Measurements from ENCODE around the gene HUWE1.
A peak's percentile ranks its signal among the peaks of the same experiment; 100 is the strongest.

The HUWE1 gene

DNA sequence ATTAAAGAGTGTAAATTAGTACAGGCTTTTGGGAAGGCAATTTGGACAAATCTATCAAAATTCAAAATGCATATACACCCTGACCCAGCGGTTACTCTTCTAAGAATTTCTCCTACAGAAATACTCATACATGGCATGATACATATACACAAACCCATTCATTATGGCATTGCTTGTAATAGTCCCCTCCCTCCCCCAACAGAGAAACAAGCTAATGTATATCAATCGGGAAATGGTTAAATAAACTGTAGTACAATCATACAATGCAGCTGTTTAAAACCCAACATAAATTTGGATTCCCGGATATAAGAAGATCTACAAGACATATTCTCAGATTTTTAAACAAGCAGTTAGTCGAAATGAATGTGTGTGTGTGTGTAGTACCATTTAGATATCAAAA is 808 bp downstream of the HUWE1 start:
- no peak for DNase-seq

GRCh38 chrX:53684415-53685192 is 1.9 kb downstream of the HUWE1 start:
- no peak for DNase-seq

DNA sequence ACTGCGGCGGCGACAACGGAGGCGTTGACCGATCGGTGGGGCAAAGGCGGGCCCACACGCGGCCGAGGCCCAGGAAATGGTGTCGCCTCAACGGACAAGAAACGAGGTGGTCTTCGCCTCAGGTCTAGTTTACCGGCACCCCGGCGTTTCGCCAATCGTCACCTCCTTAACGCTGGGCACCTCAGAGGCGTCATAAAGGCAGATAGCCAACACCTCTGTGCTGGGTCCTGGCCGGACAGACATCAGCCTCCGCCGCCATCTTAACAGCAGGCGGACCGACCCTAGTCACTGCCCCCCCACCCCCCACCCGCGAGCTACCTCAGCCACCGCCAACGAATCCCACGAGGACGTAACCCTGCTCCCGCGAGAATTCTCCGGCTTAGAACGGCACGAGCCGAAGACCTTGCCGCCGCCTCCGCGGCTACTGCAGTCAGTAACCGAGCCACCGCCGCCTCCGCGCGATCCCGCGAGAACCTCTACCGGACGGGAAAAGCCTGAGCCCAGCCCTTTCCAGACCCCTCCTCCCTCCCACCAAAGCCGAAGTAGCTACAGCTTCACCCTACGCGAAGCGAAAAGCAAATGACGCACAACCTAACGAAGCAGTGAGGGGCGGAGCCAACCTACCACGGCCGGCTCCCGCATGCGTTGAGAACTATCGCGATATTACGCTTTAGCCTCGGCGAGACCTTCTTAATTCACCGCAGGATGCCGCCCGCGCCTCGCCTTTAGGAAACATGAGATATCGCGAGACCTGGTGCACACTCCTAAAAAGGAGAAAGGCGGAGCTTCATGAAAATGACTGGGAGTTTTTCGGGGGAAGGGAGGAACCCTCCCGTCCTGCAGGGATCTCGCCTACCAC is 2.7 kb downstream of the HUWE1 start:
- DNase-seq, result peak; percentile 92

GRCh38 chrX:53682885-53683555 is 3.5 kb downstream of the HUWE1 start:
- peak; percentile 57 for DNase-seq

- peak; percentile 36 for DNase-seq
These were observed 4.9 kb downstream of the HUWE1 start for GRCh38 chrX:53681661-53682060.

DNA sequence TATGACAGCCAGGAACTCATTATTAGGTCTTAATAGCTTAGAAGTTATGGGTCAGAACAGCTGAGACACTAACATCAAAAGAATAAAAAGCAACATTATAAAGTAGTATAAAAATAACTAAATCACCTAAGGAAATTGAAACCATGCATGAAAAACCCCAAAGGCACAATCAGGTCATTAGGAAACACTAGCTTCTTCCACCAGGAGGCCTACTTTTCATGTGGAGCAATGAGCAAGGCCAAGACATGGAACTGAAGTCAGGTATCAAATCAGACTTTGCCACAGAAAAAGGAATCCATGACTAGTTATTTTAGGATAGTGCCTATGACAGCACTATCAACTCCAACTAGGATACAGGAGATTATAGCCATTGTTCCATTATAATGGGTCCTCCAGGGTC is 7.9 kb downstream of the HUWE1 start:
- DNase-seq, result no peak

DNA sequence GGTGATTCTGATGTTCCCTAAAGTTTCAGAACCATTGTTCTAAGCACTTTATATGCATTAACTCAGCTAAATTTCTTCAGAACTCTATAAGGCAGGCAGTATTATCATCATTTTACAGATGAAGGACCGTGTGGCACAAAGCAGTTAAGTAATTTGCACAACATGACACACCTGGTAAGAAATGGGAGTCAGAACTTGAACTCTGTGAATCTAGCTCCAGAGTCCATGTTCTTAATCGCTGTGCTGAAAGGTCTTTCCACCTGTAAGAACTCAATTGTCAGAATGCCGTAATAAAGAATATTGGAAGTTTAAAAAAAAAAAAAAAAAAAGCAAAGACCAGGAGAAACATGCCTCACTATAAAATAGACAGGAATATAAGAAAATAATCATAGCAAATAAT is 9.2 kb downstream of the HUWE1 start:
- DNase-seq, result no peak

DNA sequence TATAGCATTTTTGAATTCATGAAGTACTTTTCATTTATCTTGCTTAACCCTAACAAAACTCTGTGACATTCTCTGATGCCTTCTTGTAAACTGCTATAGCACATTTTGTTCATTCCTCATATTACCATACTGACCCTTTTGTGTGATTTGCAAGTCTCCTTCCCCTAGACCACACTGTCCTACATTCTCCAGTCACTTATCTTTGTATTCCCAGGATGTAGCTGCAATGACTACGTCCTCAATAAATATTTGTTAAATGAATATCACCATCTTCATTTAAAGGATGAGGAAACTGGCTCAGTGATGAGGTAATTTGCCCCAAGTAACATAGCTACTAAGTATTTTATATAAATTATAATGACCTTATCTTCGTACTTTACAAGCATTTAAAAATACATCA is 11.9 kb downstream of the HUWE1 start:
- DNase-seq, result no peak

DNA sequence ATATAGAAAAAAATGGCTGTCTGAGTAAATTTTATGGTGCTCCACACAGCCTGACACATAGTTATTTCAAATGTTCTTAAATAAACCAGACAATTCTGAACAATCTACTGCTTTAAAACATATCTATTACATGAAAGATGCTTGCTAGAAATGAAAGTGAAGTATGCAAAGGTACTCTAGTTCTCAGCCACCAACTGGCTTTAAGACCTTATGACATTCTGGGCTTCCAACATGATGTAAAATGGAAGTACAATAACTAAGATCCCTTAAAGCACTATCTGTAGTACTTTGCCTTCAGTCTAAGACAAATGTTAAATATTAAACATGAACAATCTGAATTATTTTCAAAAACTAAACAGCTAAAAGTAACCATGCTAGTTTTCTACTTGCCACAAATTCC is 17.3 kb downstream of the HUWE1 start:
- no peak for DNase-seq

- DNase-seq, result no peak
These were observed 20.3 kb downstream of the HUWE1 start for GRCh38 chrX:53666171-53666570.

DNA sequence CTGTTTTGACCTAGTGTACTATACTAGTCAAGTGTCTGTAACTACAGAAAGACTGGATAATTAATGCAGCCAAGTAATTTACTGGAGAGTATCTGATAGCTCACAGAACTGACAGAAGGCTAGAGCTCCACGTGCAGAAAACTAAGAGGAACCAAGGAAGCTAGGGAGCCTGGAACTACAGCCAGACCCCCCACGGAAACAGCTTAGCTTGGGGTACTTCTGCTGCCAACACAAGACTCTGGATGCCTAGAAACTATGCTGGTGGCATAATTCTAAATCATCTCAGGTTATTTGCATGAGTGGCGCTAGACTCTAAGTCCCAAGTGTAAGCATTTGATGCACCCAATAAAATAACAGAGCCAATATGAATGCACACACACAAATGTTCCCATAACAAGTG is 26.5 kb downstream of the HUWE1 start:
- DNase-seq, result no peak

GRCh38 chrX:53659039-53659438 is 27.5 kb downstream of the HUWE1 start:
- no peak for DNase-seq

- DNase-seq, result no peak
These were observed 29.7 kb downstream of the HUWE1 start for GRCh38 chrX:53656845-53657244.

- no peak for DNase-seq
These were observed 32.1 kb downstream of the HUWE1 start for GRCh38 chrX:53654376-53654775.

DNA sequence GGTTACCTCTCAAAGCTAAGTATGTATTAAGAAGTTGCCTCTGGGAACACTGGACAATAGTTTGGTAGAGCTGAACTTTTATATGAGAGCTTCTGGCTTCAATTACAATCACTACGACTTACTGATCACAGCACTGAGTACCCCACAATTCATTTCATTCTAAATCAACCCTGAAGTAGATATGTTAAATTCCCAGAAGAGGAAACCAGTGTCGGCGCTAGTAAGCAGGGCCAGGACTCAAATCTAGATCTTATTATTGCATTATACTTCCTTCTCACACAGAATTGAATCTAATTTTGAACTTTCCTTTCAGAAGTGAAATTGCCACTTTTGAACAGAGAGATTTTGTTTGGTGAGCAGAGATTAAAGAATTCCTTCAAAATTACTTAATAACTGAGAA is 41.8 kb downstream of the HUWE1 start:
- no peak for DNase-seq

DNA sequence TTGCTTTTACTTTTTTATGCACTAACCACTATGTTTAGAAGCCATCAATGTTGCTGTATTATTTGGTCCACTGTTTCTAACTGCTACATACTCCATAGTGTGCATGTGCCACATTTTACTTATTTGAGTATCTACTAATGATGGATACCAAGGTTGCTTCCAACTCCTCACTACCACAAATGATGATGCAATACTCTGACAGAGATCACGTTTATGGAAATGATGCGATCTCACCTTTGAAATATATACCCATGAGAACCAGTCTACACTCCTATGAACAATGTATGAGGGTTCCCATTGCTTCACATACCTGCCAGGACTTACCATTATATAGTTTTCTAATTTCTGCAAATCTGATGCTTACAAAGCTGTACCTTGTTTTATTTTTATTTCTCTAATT is 44.2 kb downstream of the HUWE1 start:
- DNase-seq, result no peak

- DNase-seq, result no peak
These were observed 47.3 kb downstream of the HUWE1 start for GRCh38 chrX:53639257-53639656.

- DNase-seq, result no peak
These were observed 49.0 kb downstream of the HUWE1 start for GRCh38 chrX:53637479-53637878.

- DNase-seq, result peak; percentile 71
These were observed 55.4 kb downstream of the HUWE1 start for GRCh38 chrX:53631156-53631555.

DNA sequence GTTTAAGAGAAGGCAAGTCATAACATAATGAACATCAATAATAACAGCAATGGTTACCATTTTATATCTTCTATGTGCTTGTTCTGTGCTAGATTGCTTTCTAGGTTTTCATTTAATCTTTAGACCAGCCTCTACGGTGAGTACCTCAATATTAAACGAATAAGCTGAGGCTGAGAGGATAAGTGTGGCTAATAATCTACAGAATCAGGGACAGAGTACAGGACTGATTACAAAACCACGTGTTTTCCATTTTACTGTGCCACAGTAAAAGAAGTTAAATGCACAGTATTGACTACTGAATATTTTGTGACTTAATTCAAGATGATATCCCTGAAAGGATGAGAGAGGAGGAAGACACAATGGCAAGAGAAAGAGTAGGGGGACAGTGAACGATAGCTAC is 56.3 kb downstream of the HUWE1 start:
- no peak for DNase-seq

DNA sequence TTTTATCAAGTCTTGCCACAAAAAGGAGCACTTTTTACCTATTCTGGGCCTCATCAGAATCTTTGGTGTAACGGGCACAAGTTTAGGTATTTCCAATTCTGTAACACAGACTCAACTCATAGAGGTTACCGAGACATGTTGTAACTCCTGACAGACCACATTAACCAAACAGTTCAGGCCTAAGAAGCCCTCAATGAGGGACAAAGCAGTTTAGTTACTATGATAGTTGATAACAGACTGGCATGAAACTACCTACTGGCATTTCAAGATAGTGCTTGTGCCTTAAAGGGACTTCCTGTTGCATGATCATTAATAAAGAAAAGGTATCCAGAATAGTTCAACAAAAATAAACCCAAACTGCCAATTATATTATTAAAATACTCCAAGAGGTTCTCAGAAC is 64.1 kb downstream of the HUWE1 start:
- no peak for DNase-seq

GRCh38 chrX:53621418-53621986 is 65.0 kb downstream of the HUWE1 start:
- no peak for DNase-seq

DNA sequence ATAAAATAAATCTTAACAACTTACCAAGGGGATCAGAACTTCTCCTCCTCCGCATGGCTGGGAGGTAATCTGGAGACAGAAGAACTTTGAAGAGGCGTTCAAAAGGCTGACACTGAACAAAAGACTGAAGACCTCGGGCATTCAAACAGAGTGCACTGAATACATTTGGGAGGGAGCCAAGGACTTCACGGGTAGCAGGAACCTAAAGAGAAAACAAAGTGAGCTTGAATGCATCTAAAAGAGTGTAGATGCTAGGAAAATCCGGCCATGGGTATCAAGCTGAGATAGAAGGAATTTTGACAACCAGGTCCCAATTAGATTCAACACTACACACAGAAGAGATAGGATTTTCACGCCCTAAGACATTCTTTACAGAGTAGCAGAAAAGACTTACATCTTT is 69.6 kb downstream of the HUWE1 start:
- DNase-seq, result no peak
